ENCODE results near the gene COL9A1. TPM values are rescaled to one million over a fixed set of nuclear protein-coding genes. Genes with fewer than 3 reads are reported as not detected.

The COL9A1 gene
- total and polyA plus RNA-seq, 9 of the 15 experiments (the other 6 are each of a cell fraction or from before 2014, with no cell fraction given), result 0.01 to 0.13 (median 0.06) TPM; not detected in 1

GRCh38 chr6:70270287-70271005 is 32.4 kb downstream of the COL9A1 start:
- peak; percentile 42 for FAIRE-seq
- H4K20me1 ChIP-seq (replicated peaks; ENCODE audit: control insufficient read depth, insufficient read depth, low read length), result no peaks in the 10 kb centered on the region
- H3K4me3 ChIP-seq, result no peak overlapping the region
- H3K4me2 ChIP-seq (ENCODE audit: insufficient read depth, low read length), result no peak overlapping the region
- no peak overlapping the region for H3K9ac ChIP-seq (ENCODE audit: insufficient read depth in 1 of 2, low read depth in 2 of 2, low read length in 2 of 2)
- H2AFZ ChIP-seq (ENCODE audit: low read depth, low read length), result no peak overlapping the region
- BruUV-seq (replicated peaks), result no TSS peak
- no peak for DNase-seq (ENCODE audit: extremely low read depth in 1 of 4, low spot score in 3 of 4)
- in situ Hi-C loops (cut with MboI) (no loop called here), intact Hi-C loops (cut with micrococcal nuclease) (no loop called here)
- no peak; the same call in 2 of the 3 replicates for ATAC-seq
- no peaks in the 10 kb centered on the region for H3K36me3 ChIP-seq (ENCODE audit: control insufficient read depth, insufficient read depth, low read length)
- H3K4me1 ChIP-seq (replicated peaks in 1 of 2; ENCODE audit: control insufficient read depth in 2 of 2, insufficient read depth in 2 of 2, low read length in 2 of 2), result no peaks in the 10 kb centered on the region
- ChIA-PET POLR2A (interaction anchor here (1.1 kb wide), 1 partner anchor 20 kb away, joined by 3 read pairs; no protein-coding TSS in a partner anchor), CTCF (ENCODE audit: low intra/inter-chr PET ratio) (no interaction called here)
- no peaks in the 10 kb centered on the region for H3K9me1 ChIP-seq (ENCODE audit: control insufficient read depth, insufficient read depth, low read length)
- no peaks in the 10 kb centered on the region for H3K79me2 ChIP-seq (ENCODE audit: control insufficient read depth, insufficient read depth, low read length)
- H3K27ac ChIP-seq (ENCODE audit: extremely low read depth, low read depth, low read length), result no peak overlapping the region
- H3K27me3 ChIP-seq (ENCODE audit: control insufficient read depth in 2 of 2, insufficient read depth in 2 of 2, low read length in 2 of 2), result peaks cover 4 to 6% of the 10 kb centered on the region in 2 experiments; a peak in 3 of 5 replicates
- no peak for TF ChIP-seq HSF4 (CRISPR knock-in tag; IDR thresholded peaks at IDR 0.05; ENCODE audit: borderline replicate concordance)
- TF ChIP-seq LEF1 (IDR thresholded peaks at IDR 0.05), result no peak
- no peak for TF ChIP-seq TEAD4 (IDR thresholded peaks at IDR 0.05; ENCODE audit: low read length)
- no peak for TF ChIP-seq TEAD4 (CRISPR knock-in tag; IDR thresholded peaks at IDR 0.05; ENCODE audit: borderline replicate concordance)
- no peak for TF ChIP-seq ZNF780A (CRISPR knock-in tag; IDR thresholded peaks at IDR 0.05)
- TF ChIP-seq TRIM25 (IDR thresholded peaks at IDR 0.05; ENCODE audit: borderline replicate concordance), result no peak
- TF ChIP-seq PATZ1 (CRISPR knock-in tag; IDR thresholded peaks at IDR 0.05; ENCODE audit: borderline replicate concordance), result no peak
- TF ChIP-seq ZNF395 (CRISPR knock-in tag; IDR thresholded peaks at IDR 0.05), result no peak
- TF ChIP-seq TSHZ1 (CRISPR knock-in tag; IDR thresholded peaks at IDR 0.05), result no peak
- no peaks in the 10 kb centered on the region for H3K9me3 ChIP-seq (replicated peaks; ENCODE audit: control insufficient read depth, insufficient read depth, low read depth, low read length)
- WGBS (ENCODE audit: insufficient coverage, low coverage, missing lambda C conversion rate), result 6% methylated on average over 8 of the region's 8 CpGs

Measured in K562 (cell line).